RPMI7951 (cell line): ENCODE data around the gene CCDC68. TPM values are rescaled to one million over a fixed set of nuclear protein-coding genes. Genes with fewer than 3 reads are reported as not detected.
A peak's percentile ranks its signal among the peaks of the same experiment; 100 is the strongest.

ENCODE experiments used
- DNase-seq: peaks from one replicate; pipeline ENCODE4 v3.0.0-alpha.2; 2012; ENCODE audit warnings: low read depth
- total RNA-seq: library from RNA; depleted of rRNA; stranded (reverse); fragments of >200 nt; shearing (Covaris generic); gene quantifications from 2 replicates; pipeline ENCODE4 v1.2.3, GENCODE V29; 2014

CCDC68 gene
- total RNA-seq, 1 experiment from 2014 or later = 0.12 TPM

- no peak for DNase-seq
Measured at GRCh38 chr18:54918060-54918459, 41.2 kb downstream of the CCDC68 start.

DNA sequence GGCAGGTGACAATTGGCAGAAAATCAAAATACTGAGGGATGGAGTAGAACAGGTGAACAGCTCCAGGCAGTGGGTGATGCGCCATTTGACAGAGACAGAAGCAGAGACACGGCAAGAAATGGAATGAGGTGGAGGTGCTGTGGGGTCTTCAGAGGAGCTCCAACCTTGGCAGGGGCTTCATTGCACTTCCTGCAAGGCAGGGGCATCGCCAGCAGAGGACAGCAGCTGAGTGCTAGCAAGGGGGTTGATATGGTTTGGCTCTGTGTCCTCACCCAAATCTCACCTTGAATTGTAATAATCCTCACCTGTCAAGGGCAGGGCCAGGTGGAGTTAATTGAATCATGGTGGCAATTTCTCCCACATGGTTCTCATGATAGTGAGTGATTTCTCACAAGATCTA is 42.8 kb downstream of the CCDC68 start:
- no peak for DNase-seq

DNA sequence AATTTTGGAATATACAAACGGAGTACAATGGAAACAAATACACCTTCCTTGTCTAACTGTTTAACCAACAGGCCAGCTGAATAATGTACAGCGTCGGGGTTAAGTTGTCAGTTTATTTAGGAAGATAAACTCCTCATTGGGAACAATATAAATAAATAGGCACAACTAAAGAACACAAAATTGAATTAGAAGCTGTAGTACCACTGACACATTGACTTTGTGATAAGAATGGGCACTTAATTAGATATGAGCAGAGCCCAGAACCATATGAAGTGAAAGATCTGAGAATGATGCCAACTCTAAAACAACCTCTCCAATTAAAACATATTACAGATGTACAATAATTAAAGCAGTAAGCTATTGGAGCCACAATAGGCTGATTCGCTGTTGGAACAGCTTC is 44.4 kb downstream of the CCDC68 start:
- DNase-seq = no peak

DNA sequence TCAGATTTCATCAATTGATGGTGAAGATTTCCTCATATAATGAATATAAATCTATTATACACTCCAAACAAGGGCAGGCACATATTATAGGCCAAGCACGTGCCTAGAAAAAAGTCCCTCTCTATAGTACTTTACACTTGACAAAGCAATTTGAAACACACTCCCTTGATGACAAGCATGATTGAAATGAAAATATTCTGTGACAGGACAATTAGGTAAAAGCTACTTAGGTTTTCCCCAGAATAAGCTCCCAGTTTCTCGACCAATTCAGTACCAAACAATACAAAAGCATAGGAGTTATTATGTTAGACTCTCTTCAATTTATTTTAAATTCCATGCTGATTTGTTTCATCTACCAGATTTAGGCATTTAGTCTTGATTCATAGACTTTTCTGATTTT is 47.7 kb downstream of the CCDC68 start:
- no peak for DNase-seq

DNA sequence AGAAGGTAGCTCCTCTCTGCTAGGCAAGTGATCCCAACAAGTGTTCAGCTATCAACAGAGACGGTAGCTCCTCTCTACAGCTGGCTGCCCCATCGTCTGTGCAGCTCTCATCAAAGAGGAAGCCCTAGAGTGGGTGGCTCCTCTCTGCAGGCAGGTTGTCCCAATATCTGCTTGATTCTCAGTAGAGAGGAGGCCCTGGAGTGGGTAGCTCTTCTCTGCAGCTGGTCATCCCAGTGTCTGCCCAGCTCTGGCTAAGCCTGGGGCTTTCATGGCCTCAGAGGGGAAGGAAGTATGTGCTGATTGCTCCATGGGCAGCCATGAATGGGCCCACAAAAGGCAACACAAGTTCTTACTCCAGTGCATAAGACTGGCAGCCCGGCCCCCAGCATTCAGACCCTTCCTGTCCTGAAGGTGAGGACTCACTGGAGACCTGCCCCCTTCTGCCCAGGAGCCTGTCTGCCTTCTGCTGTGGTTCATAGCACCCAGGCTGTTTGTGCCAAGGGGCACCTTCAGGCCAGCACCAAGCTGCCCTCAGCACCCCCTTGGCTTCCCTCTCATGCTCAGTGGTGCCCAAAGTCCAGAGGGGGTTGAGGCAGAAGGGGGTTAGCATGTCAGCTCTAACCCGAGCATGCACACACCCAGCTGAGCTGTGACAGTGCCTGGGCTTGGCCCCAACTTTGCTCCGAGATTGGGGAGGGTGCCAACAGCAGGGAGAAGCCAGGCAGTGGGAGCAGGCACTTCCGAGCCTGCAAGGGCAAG is 48.9 kb downstream of the CCDC68 start:
- no peak for DNase-seq

DNA sequence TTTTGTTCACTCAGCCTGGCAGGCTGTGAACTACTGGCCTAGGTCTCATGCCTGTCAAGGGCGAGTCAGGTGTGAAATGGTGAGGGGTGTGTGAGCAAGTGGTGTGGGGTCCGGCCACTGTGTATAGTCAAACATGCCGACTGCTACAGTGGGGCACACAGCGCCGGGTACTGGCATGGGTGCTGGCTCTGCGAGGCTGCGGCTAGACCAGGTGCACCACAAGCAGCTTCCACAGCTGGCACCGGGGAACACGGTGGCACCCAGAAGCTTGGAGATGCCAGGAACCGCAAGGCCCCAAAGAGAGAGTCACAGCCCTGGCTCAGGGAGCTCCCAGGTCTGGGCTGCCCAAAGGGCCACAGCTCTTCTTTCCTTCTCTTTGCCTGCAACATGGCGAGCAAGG is 49.7 kb downstream of the CCDC68 start:
- no peak for DNase-seq

GRCh38 chr18:54906331-54907185 is 52.7 kb downstream of the CCDC68 start:
- no peak for DNase-seq

DNA sequence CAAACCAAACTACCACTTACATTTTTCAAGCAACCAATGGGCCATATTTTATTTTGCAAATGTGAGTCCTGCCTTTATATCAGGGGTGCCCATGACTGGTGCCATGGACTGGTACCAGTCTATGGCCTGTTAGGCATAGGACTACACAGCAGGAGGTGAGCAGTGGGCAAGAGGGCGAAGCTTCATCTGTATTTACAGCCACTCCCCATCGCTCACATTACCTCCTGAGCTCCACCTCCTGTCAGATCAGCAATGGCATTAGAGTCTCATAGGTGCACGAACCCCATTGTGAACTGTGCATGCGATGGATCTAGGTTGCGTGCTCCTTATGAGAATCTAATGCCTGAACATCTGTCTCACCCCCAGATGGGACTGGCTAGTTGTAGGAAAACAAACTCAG is 53.6 kb downstream of the CCDC68 start:
- no peak for DNase-seq

DNA sequence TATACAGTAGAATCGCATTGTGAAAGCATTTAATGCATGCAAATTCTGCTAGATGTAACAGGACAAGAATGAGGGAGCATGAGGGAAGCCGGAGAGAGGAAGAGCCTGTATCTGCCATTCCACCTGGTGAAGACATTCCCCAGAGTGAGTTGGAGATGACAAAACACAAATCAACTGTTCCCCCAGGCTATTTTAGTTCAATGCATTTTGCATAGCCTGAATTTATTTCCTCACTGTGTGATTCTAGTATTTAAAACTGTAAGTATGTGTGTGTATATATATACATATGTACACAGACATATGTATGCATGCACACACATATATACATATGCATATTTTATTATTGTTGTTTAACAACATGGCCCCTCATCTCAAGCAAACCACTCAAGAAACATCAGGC is 54.7 kb downstream of the CCDC68 start:
- no peak for DNase-seq

DNA sequence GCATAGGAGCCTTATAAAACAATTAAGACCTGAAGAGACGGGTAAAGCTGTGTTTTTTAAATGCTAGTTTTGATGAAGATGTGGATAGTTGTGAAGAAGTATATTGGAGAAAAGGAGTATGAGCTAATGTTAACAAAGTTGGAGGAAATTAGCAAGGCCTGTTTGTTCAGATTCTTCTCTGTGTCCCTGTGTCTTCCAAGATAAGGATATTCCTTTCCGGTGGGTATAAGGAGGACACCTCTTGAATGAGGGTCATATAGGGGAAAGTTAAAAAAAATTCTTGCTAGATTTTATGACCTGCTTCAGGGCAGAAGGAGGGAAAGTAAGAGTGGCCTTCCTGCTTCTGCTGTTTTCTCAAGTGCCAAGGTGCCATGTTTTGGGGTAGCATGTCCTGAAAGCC is 59.0 kb downstream of the CCDC68 start:
- DNase-seq = no peak

DNA sequence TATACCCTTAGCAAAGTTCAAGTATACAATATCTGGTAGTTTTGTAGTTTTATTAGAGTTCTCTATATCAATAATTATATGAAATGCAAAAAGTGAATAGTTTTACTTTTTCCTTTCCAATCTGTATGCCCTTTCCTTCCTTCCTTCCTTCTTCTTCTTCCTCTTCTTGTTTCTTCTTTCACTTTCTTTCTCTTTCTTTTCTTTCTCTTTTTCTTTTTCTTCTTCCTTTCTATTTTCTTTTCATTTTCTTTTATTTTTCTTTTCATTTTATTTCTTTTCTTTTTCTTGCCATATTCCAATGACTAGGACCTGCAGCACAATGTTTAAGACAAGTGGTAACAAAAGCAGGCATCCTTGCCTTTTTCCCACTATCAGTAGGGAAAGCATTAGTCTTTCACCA is 59.8 kb downstream of the CCDC68 start:
- DNase-seq = no peak

DNA sequence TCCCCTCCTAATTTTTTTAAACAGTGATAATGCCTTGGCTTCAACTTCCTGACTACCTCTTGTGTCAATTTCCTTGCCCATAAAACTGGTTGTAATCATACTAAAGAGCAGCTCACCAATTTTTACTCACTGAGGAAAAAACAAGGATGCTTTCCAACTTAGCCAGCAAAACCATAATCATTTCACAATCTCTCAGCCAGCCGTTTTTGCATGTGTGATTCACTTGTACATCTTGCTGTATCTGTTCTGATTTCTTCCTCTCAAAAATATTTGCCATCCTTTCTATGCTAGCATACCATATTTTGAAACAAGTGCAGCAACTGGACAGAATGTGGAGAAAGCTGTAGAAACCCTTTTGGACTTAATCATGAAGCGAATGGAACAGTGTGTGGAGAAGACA is 70.3 kb downstream of the CCDC68 start:
- peak; percentile 22 for DNase-seq

DNA sequence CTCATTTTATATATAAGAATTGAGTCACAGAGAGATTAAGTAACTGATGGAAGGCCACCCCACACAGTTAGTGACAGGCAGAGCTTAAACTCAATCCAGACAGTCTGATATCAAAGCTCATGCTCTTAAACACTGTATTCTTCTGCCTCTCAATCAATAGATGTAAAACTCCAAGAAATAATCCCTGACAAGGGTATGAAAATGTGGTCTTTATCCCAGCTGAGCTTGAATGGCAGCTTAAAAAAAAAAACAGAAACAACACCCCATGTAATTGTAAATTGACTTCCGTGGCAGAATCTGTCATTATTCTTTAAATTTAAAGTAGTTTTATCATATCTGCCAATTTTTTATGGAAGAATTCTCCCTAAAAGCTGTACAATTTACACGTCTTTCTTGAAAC is 70.9 kb downstream of the CCDC68 start:
- no peak for DNase-seq

DNA sequence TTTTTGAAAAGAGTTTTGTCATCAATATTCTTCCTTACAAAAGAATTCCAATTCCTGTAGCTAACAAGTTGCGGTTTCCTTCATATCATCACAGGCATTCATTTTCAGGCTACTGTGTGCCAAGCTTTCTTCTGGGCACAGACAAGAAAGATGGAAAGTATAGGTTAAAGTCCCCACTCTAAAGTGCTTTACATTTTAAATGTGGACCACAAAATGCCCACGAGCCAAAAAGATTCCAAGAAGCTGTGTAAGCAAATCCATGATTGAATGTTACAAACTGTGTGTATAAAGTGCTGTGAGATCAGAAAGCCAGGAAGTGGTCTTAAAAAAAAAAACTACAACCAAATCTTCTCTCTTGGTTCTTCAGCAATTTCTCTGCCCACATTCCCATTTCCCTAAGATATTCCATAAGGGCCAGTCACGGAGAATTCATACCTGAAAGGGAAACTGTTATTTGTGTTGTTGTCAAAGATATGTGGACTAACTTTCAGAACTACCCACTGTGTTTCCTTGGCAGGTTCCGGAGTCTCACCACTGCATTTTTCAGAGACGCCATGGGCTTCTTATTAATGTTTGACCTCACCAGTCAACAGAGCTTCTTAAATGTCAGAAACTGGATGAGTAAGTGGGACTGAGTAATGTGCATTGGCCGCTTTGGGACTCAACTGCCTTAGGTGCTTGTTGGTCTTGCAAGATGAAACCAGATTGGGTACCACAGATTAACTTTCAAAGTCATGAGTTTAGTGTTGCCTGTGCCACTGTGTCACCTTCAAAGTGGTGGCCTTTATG is 75.3 kb downstream of the CCDC68 start:
- DNase-seq = peak; percentile 74

GRCh38 chr18:54882318-54882717 is 76.9 kb downstream of the CCDC68 start:
- no peak for DNase-seq

- DNase-seq = no peak
Measured at GRCh38 chr18:54881229-54881768, 78.0 kb downstream of the CCDC68 start.

- peak; percentile 77 for DNase-seq
Measured at GRCh38 chr18:54880395-54881105, 78.7 kb downstream of the CCDC68 start.

- no peak for DNase-seq
Measured at GRCh38 chr18:54879691-54880090, 79.6 kb downstream of the CCDC68 start.

- no peak for DNase-seq
Measured at GRCh38 chr18:54878659-54879358, 80.5 kb downstream of the CCDC68 start.

- no peak for DNase-seq
Measured at GRCh38 chr18:54878159-54878622, 81.1 kb downstream of the CCDC68 start.

GRCh38 chr18:54877076-54877475 is 82.2 kb downstream of the CCDC68 start:
- DNase-seq = no peak
